HepG2 (cell line): ENCODE data around the gene C9orf85. TPM values are rescaled to one million over a fixed set of nuclear protein-coding genes. Genes with fewer than 3 reads are reported as not detected.

Experiments used
- DPF2 ChIP-seq: sonication (generic); formaldehyde crosslinking; IDR thresholded peaks from 2 replicates; pipeline ENCODE4 v1.4.0; 2020; ENCODE audit warnings: mild to moderate bottlenecking, low read depth, missing genetic modification reagents, borderline replicate concordance
- DR1 ChIP-seq: sonication (generic); formaldehyde crosslinking; IDR thresholded peaks from 2 replicates; pipeline ENCODE4 v1.8.0; 2021; ENCODE audit warnings: mild to moderate bottlenecking, missing genetic modification reagents, inconsistent platforms
- DZIP1 ChIP-seq: sonication (generic); formaldehyde crosslinking; IDR thresholded peaks from 2 replicates; pipeline ENCODE4 v1.5.0; 2020; ENCODE audit warnings: mild to moderate bottlenecking, missing genetic modification reagents
- E2F5 ChIP-seq: sonication (generic); formaldehyde crosslinking; conservative IDR thresholded peaks from 2 replicates; pipeline ENCODE4 v1.4.0; 2020; ENCODE audit warnings: missing genetic modification reagents
- IRF1 ChIP-seq: sonication (generic); formaldehyde crosslinking; IDR thresholded peaks from 2 replicates; pipeline ENCODE4 v1.4.0; 2020; ENCODE audit warnings: low read depth, mild to moderate bottlenecking, missing genetic modification reagents
- NRL ChIP-seq: sonication (generic); formaldehyde crosslinking; IDR thresholded peaks from 2 replicates; pipeline ENCODE4 v1.5.0; 2020; ENCODE audit warnings: missing genetic modification reagents, mild to moderate bottlenecking, moderate library complexity, borderline replicate concordance
- TOPORS ChIP-seq: sonication (generic); formaldehyde crosslinking; IDR thresholded peaks from 2 replicates; pipeline ENCODE4 v1.8.0; 2023; ENCODE audit warnings: mild to moderate bottlenecking, missing genetic modification reagents
- ZBTB3 ChIP-seq: sonication (generic); formaldehyde crosslinking; IDR thresholded peaks from 2 replicates; pipeline ENCODE4 v1.4.0; 2020; ENCODE audit warnings: low read depth, mild to moderate bottlenecking, moderate library complexity, missing genetic modification reagents, borderline replicate concordance
- ZFP82 ChIP-seq: sonication (generic); formaldehyde crosslinking; IDR thresholded peaks from 2 replicates; pipeline ENCODE4 v1.5.1; 2020; ENCODE audit warnings: mild to moderate bottlenecking, missing genetic modification reagents, borderline replicate concordance
- ZNF224 ChIP-seq: sonication (generic); formaldehyde crosslinking; IDR thresholded peaks from 2 replicates; pipeline ENCODE4 v1.5.0; 2020; ENCODE audit warnings: mild to moderate bottlenecking, missing genetic modification reagents
- ZNF572 ChIP-seq: sonication (generic); formaldehyde crosslinking; IDR thresholded peaks from 2 replicates; pipeline ENCODE4 v1.5.1; 2020; ENCODE audit warnings: mild to moderate bottlenecking, missing genetic modification reagents
- ZNF720 ChIP-seq: sonication (generic); formaldehyde crosslinking; IDR thresholded peaks from 2 replicates; pipeline ENCODE4 v1.4.0; 2020; ENCODE audit warnings: missing genetic modification reagents
- ZSCAN30 ChIP-seq: sonication (generic); formaldehyde crosslinking; IDR thresholded peaks from 2 replicates; pipeline ENCODE4 v1.5.0; 2020; ENCODE audit warnings: mild to moderate bottlenecking, missing genetic modification reagents
- polyA plus RNA-seq, 8 experiments: library from polyadenylated mRNA; depleted of rRNA in 3 of 8; stranded (reverse) in 7 of 8; unstranded in 1 of 8; fragments of >200 nt; fragmentation: Illumina TruSeq in 4 of 8; extraction: Trizol in 4 of 8; gene quantifications; 2 replicates each; pipeline versions ENCODE4 v1.2.1 to v1.2.3, GENCODE V29; 2011 to 2016; ENCODE audit warnings: low read depth in 4 of 8, missing spikeins in 1 of 8, mixed read lengths in 1 of 8; ENCODE audit not compliant: insufficient read depth in 1 of 8
- total RNA-seq, 5 experiments: library from RNA; depleted of rRNA; stranded (reverse); fragments of >200 nt; fragmentation: Illumina TruSeq; extraction: Trizol; gene quantifications; 2 replicates each; pipeline ENCODE4 v1.2.3, GENCODE V29; 2016; ENCODE audit warnings: low read depth in 1 of 5
- TF ChIP-seq, protein P1 (sequence below), 2 experiments: sonication (generic) in 1 of 2; formaldehyde crosslinking in 1 of 2; IDR thresholded peaks; 2 replicates each; pipeline versions ENCODE4 v1.5.1 to v1.6.1; 2011 to 2020; ENCODE audit warnings: borderline replicate concordance in 1 of 2, low read depth in 1 of 2, low read length in 1 of 2, mild to moderate bottlenecking in 1 of 2, missing genetic modification reagents in 1 of 2, moderate library complexity in 1 of 2
- TF ChIP-seq, protein P2 (sequence below): sonication (generic); formaldehyde crosslinking; IDR thresholded peaks from 2 replicates; pipeline ENCODE4 v1.8.0; 2022; ENCODE audit warnings: mild to moderate bottlenecking, missing genetic modification reagents; ENCODE audit not compliant: insufficient replicate concordance
- TF ChIP-seq, protein P3 (sequence below): sonication (generic); formaldehyde crosslinking; IDR thresholded peaks from 2 replicates; pipeline ENCODE4 v1.8.0; 2022; ENCODE audit warnings: mild to moderate bottlenecking, missing genetic modification reagents

Gene C9orf85
- total and polyA plus RNA-seq, 2 of the 13 experiments (the other 11 are each of a cell fraction or from before 2014, with no cell fraction given) = 9.9 to 13.9 TPM

GRCh38 chr9:71911061-71911907, at the start of gene C9orf85, which contains the start of gene ABHD17B (continued):
- TF ChIP-seq, protein P1, sequence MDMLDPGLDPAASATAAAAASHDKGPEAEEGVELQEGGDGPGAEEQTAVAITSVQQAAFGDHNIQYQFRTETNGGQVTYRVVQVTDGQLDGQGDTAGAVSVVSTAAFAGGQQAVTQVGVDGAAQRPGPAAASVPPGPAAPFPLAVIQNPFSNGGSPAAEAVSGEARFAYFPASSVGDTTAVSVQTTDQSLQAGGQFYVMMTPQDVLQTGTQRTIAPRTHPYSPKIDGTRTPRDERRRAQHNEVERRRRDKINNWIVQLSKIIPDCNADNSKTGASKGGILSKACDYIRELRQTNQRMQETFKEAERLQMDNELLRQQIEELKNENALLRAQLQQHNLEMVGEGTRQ (IDR thresholded peaks at IDR 0.05; ENCODE audit: low read depth, low read length) = peak; percentile 95
- TF ChIP-seq, protein P1 (CRISPR knock-in tag; IDR thresholded peaks at IDR 0.05; ENCODE audit: borderline replicate concordance) = peak; percentile 99
- TF ChIP-seq ZNF572 (peak; percentile 88; the same call in 1 of the 2 replicates), E2F5 (0 out of 2 replicates have a peak, but pooled peaks have one; percentile 24), ZNF720 (CRISPR knock-in tag) (0 out of 2 replicates have a peak, but pooled peaks have one; percentile 12), ZBTB3 (CRISPR knock-in tag) (peak; percentile 55), IRF1 (no peak), DZIP1 (0 out of 2 replicates have a peak, but pooled peaks have one; percentile 76), ZFP82 (peak; percentile 58; the same call in 1 of the 2 replicates), ZSCAN30 (CRISPR knock-in tag) (0 out of 2 replicates have a peak, but pooled peaks have one; percentile 56), ZNF224 (CRISPR knock-in tag) (0 out of 2 replicates have a peak, but pooled peaks have one; percentile 66), DR1 (CRISPR knock-in tag) (peak; percentile 94), TOPORS (CRISPR knock-in tag) (0 out of 2 replicates have a peak, but pooled peaks have one; percentile 5), DPF2 (CRISPR knock-in tag) (no peak), NRL (0 out of 2 replicates have a peak, but pooled peaks have one; percentile 17)
- TF ChIP-seq, protein P2, sequence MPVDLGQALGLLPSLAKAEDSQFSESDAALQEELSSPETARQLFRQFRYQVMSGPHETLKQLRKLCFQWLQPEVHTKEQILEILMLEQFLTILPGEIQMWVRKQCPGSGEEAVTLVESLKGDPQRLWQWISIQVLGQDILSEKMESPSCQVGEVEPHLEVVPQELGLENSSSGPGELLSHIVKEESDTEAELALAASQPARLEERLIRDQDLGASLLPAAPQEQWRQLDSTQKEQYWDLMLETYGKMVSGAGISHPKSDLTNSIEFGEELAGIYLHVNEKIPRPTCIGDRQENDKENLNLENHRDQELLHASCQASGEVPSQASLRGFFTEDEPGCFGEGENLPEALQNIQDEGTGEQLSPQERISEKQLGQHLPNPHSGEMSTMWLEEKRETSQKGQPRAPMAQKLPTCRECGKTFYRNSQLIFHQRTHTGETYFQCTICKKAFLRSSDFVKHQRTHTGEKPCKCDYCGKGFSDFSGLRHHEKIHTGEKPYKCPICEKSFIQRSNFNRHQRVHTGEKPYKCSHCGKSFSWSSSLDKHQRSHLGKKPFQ (CRISPR knock-in tag) = peak; percentile 71
- TF ChIP-seq, protein P3, sequence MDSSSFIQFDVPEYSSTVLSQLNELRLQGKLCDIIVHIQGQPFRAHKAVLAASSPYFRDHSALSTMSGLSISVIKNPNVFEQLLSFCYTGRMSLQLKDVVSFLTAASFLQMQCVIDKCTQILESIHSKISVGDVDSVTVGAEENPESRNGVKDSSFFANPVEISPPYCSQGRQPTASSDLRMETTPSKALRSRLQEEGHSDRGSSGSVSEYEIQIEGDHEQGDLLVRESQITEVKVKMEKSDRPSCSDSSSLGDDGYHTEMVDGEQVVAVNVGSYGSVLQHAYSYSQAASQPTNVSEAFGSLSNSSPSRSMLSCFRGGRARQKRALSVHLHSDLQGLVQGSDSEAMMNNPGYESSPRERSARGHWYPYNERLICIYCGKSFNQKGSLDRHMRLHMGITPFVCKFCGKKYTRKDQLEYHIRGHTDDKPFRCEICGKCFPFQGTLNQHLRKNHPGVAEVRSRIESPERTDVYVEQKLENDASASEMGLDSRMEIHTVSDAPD (CRISPR knock-in tag) = peak; percentile 19; the same call in 1 of the 2 replicates
